Measurements from ENCODE around the gene GZMA.

Gene GZMA

DNA sequence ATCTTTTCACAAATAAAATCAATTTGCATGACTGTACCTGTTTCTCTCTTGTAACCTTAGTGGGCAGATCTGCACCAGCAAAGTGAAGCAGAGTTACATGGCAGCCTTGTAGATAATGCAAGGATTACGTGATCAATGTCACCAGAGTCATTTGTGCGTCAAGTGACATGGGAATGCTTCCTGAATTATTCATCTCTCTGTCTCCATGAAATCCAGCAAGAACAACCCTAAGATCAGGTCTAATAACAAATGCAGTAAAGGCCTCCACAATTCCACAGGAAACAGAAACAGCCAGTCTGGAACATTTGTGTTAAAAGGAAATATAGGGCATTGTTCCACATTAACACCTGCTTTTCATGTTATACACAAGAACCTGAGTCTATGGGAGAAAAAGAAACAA lies 7.8 kb downstream of the GZMA start:
- DNase-seq (ENCODE audit: low spot score) = no peak

GRCh38 chr5:55113327-55113726 lies 10.9 kb downstream of the GZMA start:
- DNase-seq (ENCODE audit: low spot score) = no peak

GRCh38 chr5:55114061-55114460 lies 11.6 kb downstream of the GZMA start:
- DNase-seq (ENCODE audit: low spot score) = no peak

DNA sequence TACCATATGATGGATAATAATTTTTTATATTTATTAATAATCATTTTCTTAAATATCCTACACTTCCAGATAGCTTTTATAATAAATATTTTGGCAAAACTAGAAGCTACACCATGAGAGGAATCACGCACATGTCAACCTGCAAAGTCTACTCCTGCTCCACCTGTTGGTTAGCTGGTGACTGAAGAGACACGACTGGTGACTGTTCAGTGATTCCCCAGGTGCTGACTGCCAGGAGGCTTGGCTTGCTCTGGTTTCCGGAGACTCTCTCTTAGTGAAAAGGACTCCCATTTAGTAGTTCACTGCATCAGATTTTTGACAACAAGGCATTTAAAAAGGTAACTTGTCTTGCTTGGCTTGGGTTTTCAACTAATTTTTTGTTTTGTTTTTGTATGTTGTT lies 20.9 kb downstream of the GZMA start:
- DNase-seq (ENCODE audit: low spot score) = no peak

- no peak for DNase-seq (ENCODE audit: low spot score)
These were observed 31.7 kb downstream of the GZMA start for GRCh38 chr5:55134053-55134722.

- DNase-seq (ENCODE audit: low spot score) = no peak
These were observed 34.1 kb downstream of the GZMA start for GRCh38 chr5:55136521-55136920.

DNA sequence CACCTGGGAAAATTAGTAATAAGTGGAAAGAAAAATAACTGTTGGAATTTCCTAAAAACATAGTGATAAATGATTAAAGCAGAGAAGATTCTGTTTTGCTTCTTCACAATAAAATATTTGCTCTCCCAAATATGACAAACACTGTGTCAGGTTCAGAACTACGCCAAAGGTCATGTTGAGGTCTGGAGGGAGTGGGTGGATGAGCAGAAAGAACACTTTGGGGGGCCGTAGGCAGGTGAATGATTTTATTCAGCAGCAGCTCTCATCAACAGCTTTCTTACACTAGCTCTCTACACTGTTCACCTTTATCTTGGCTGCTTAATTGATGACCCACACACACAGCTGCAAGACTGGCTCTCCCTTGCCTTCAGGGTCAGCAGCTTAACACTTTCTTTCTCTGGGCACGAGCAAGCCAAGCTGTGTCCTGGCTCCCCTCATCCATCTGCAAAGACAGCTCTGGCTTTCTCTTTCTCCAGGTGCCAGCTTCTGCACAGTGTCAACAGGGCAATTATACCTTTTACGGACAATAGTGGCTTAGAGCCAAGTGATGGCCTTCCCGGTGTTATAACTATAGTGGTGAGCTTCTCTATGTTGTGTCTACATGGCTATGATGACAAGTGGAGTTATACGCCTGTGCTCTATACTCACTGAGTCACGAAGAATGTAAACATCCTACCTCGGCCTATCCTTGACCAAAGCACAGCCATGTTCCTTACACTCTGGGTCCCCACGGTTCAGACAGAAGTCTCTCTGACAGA lies 38.6 kb downstream of the GZMA start:
- no peak for DNase-seq (ENCODE audit: low spot score)

DNA sequence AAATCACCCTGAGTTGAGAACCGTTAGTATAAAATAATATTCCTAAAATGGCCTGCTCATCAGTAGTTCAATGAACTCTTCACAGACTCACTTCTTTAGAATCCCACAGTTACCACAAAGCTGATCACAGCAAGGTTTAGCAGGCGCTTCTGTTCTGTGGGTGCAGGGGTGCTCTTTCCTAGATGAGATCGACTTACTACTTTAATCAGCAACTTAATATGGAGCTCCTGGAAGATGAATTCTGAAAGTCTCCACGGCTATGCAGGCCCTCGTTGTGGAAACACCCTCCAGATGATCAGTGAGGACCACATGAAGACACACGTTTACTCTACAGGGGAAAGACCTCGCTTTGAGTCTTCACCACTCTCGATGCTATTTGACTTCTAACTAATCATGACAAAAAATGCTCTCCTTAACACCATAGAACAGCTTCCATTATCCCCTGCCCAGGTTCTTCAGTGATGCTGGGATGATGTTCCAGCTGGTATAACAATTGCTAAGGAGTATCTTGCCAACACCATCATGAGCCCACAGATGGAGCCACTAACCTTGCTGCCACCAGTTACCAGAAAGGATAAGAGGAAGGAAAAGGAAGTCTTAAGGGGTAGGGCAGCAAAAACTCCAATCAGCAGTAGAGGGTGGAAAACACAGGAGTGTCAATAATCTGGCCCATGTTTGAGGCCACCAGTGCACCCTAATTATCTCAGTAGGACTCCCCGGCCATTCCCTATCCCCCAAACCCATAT lies 39.7 kb downstream of the GZMA start:
- DNase-seq (ENCODE audit: low spot score) = no peak

- no peak for DNase-seq (ENCODE audit: low spot score)
These were observed 41.2 kb downstream of the GZMA start for GRCh38 chr5:55143624-55144023.

GRCh38 chr5:55146080-55146479 lies 43.6 kb downstream of the GZMA start:
- no peak for DNase-seq (ENCODE audit: low spot score)

GRCh38 chr5:55146543-55147151 lies 44.2 kb downstream of the GZMA start:
- peak; percentile 62 for DNase-seq (ENCODE audit: low spot score)

DNA sequence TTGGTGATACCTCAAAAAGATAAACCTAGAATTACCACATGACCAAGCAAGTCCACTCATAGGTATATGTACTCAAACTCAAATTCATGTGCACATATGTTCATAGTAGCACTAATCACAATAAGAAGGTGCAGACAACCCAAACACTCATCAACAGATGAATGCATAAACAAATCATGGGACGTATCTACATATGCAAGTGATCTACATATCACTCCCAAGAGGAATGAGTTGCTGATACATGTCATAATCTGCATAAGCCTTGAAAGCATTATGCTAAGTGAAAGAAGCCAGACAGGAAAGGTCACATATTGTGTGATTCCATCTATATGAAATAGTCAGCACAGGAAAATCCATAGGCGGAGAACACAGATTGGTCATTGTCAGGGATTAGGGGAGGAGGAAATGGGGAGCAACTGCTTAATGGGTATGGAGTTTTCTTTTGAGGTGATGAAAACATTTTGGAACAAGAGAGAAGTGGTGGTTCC lies 46.9 kb downstream of the GZMA start:
- DNase-seq (ENCODE audit: low spot score) = no peak

DNA sequence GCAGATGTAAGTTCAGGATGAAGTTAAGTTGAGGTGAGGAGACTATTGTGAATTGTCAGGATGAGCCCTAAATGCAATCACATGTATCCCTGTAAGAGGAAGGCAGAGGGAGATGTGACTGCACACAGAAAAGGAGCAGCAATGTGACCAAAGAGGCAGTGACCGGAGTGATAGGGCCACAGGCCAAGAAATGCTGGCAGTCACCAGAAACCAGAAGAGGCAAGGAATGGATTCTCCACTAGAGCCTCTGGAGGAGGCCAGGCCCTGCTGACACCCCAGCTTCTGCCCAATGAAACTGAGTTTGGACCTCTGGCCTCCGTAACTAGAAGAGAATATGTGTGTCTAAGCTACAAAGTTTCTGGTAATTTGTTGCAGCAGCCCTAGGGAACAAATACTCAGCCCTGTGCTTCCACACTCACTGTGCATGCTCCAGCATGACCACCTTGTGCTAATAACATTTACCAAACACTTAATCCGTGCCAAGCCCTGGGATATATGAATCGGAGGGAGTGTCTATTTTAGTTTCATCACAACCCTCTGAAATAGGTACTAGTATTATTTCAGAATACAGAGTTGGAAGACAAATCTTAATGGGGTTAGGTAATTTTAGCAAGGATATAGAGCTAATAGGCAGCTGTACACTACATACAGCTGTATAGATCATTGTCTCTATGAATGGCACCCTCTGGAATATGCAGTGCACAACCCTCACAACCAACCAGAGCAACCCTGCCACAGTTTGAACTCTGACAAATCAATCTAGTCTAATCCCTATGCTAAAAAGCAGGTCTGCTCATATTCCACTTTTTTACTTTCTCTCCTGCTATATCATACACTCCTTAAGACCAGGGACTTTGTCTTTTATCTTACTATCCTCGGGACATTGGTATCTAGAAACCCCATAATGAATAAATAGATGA lies 49.7 kb downstream of the GZMA start:
- no peak for DNase-seq (ENCODE audit: low spot score)

GRCh38 chr5:55154873-55155272 lies 52.4 kb downstream of the GZMA start:
- DNase-seq (ENCODE audit: low spot score) = no peak
